OCI-LY3 (cell line): ENCODE data around the gene TCEANC.

ENCODE experiments used
- CTCF ChIP-seq: fragments of 200-600, 300-600 bp; sonication (generic); IDR thresholded peaks from 2 replicates; pipeline ENCODE4 v1.5.1; 2014; ENCODE audit warnings: antibody characterized with exemption, low read length, low read depth
- EZH2phosphoT487 ChIP-seq: fragments of 200-600 bp; shearing (Covaris generic); IDR thresholded peaks from 2 replicates; pipeline ENCODE4 v1.6.1; 2018; ENCODE audit warnings: antibody characterized with exemption, mixed run types, low read depth

- TF ChIP-seq CTCF (no peak), EZH2phosphoT487 (no peak)
Observed at GRCh38 chrX:13697455-13697854, 44.5 kb downstream of the TCEANC start.
